ENCODE data around the gene C1orf56. TPM values are rescaled to one million over a fixed set of nuclear protein-coding genes. Genes with fewer than 3 reads are reported as not detected.

The C1orf56 gene
- total and polyA plus RNA-seq, 2 of the 13 experiments (the other 11 are each of a cell fraction or from before 2014, with no cell fraction given) = 1.5 to 3.2 TPM

DNA sequence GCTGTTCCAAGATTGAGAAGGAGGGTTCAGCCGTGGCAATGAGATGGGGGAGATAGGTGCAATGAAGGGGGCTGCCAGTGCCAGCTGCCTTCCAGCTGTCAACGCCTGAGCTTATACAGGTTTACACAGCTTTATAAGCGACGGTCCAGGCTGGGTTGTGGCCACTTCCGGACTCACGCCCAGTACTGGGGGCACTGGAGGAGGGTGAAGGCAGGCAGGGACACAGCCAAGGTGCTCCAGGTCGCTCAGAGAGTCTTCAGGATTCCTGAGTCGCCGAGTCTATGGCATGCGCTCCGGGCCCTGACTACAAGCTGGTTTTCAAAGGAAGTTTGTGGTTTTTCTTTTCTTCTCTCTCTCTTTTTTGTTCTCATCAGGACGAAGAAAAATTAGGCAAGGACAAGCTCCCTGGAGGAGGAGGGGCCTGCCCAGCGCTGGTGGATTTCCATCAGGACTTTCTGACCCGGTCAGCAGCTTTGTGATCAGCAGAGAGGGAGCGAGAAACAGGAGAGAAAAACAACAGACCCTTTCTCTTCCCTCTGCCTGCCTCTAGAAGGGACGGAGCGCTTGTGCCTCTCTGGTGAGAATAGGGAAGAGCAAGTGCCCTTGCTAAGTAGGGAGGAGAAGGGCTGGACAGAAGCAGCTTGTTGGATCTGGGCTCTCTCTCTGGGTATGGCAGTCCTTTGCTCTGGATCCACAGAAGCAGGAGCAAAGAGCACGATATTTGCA lies 41.1 kb upstream of the C1orf56 start, which contains the start of gene MINDY1 (continued):
- TF ChIP-seq BCL6 (CRISPR knock-in tag; IDR thresholded peaks at IDR 0.05) (no peak; the same call in 1 of the 2 replicates), ZGPAT (CRISPR knock-in tag; IDR thresholded peaks at IDR 0.05) (peak; percentile 71; the same call in 1 of the 2 replicates), TBX2 (CRISPR knock-in tag; IDR thresholded peaks at IDR 0.05; ENCODE audit: borderline replicate concordance) (peak; percentile 40; the same call in 1 of the 2 replicates), ZNF264 (CRISPR knock-in tag; IDR thresholded peaks at IDR 0.05) (0 out of 2 replicates have a peak, but pooled peaks have one; percentile 46), SIN3A (IDR thresholded peaks at IDR 0.05; ENCODE audit: borderline replicate concordance, low read depth, low read length) (peak; percentile 64; the same call in 1 of the 2 replicates), ZNF563 (CRISPR knock-in tag; IDR thresholded peaks at IDR 0.05) (no peak), NFIB (CRISPR knock-in tag; IDR thresholded peaks at IDR 0.05; ENCODE audit: borderline replicate concordance) (no peak), NAIF1 (CRISPR knock-in tag; IDR thresholded peaks at IDR 0.05; ENCODE audit: borderline replicate concordance) (no peak), YEATS2 (CRISPR knock-in tag; IDR thresholded peaks at IDR 0.05; ENCODE audit: borderline replicate concordance) (peak; percentile 51; the same call in 1 of the 2 replicates), ZNF281 (CRISPR knock-in tag; IDR thresholded peaks at IDR 0.05; ENCODE audit: borderline replicate concordance) (no peak), RFXANK (CRISPR knock-in tag; IDR thresholded peaks at IDR 0.05) (0 out of 2 replicates have a peak, but pooled peaks have one; percentile 38)
- TF ChIP-seq, protein P1, sequence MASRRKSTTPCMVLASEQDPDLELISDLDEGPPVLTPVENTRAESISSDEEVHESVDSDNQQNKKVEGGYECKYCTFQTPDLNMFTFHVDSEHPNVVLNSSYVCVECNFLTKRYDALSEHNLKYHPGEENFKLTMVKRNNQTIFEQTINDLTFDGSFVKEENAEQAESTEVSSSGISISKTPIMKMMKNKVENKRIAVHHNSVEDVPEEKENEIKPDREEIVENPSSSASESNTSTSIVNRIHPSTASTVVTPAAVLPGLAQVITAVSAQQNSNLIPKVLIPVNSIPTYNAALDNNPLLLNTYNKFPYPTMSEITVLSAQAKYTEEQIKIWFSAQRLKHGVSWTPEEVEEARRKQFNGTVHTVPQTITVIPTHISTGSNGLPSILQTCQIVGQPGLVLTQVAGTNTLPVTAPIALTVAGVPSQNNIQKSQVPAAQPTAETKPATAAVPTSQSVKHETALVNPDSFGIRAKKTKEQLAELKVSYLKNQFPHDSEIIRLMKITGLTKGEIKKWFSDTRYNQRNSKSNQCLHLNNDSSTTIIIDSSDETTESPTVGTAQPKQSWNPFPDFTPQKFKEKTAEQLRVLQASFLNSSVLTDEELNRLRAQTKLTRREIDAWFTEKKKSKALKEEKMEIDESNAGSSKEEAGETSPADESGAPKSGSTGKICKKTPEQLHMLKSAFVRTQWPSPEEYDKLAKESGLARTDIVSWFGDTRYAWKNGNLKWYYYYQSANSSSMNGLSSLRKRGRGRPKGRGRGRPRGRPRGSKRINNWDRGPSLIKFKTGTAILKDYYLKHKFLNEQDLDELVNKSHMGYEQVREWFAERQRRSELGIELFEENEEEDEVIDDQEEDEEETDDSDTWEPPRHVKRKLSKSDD (CRISPR knock-in tag; IDR thresholded peaks at IDR 0.05; ENCODE audit: low read depth) = 0 out of 2 replicates have a peak, but pooled peaks have one; percentile 26
- TF ChIP-seq, protein P2, sequence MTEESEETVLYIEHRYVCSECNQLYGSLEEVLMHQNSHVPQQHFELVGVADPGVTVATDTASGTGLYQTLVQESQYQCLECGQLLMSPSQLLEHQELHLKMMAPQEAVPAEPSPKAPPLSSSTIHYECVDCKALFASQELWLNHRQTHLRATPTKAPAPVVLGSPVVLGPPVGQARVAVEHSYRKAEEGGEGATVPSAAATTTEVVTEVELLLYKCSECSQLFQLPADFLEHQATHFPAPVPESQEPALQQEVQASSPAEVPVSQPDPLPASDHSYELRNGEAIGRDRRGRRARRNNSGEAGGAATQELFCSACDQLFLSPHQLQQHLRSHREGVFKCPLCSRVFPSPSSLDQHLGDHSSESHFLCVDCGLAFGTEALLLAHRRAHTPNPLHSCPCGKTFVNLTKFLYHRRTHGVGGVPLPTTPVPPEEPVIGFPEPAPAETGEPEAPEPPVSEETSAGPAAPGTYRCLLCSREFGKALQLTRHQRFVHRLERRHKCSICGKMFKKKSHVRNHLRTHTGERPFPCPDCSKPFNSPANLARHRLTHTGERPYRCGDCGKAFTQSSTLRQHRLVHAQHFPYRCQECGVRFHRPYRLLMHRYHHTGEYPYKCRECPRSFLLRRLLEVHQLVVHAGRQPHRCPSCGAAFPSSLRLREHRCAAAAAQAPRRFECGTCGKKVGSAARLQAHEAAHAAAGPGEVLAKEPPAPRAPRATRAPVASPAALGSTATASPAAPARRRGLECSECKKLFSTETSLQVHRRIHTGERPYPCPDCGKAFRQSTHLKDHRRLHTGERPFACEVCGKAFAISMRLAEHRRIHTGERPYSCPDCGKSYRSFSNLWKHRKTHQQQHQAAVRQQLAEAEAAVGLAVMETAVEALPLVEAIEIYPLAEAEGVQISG (CRISPR knock-in tag; IDR thresholded peaks at IDR 0.05) = 0 out of 2 replicates have a peak, but pooled peaks have one; percentile 46
- TF ChIP-seq, protein P3, sequence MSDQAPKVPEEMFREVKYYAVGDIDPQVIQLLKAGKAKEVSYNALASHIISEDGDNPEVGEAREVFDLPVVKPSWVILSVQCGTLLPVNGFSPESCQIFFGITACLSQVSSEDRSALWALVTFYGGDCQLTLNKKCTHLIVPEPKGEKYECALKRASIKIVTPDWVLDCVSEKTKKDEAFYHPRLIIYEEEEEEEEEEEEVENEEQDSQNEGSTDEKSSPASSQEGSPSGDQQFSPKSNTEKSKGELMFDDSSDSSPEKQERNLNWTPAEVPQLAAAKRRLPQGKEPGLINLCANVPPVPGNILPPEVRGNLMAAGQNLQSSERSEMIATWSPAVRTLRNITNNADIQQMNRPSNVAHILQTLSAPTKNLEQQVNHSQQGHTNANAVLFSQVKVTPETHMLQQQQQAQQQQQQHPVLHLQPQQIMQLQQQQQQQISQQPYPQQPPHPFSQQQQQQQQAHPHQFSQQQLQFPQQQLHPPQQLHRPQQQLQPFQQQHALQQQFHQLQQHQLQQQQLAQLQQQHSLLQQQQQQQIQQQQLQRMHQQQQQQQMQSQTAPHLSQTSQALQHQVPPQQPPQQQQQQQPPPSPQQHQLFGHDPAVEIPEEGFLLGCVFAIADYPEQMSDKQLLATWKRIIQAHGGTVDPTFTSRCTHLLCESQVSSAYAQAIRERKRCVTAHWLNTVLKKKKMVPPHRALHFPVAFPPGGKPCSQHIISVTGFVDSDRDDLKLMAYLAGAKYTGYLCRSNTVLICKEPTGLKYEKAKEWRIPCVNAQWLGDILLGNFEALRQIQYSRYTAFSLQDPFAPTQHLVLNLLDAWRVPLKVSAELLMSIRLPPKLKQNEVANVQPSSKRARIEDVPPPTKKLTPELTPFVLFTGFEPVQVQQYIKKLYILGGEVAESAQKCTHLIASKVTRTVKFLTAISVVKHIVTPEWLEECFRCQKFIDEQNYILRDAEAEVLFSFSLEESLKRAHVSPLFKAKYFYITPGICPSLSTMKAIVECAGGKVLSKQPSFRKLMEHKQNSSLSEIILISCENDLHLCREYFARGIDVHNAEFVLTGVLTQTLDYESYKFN (CRISPR knock-in tag; conservative IDR thresholded peaks at IDR 0.05) = peak; percentile 34; the same call in 1 of the 2 replicates
